GM06990 (cell line): ENCODE data around the gene EYA4.

Experiments used
- DNase-seq: peaks from one replicate; pipeline ENCODE4 v3.0.0-alpha.2; 2011; ENCODE audit not compliant: insufficient read length; ENCODE audit errors: extremely low read depth
- H3K27me3 ChIP-seq: replicated peaks from 2 replicates; pipeline ENCODE4 v1.6.0; 2011; ENCODE audit warnings: low read length; ENCODE audit not compliant: control insufficient read depth, insufficient read depth
- H3K36me3 ChIP-seq: 2 replicates; pipeline ENCODE4 v1.5.1; 2011; ENCODE audit warnings: low read length; ENCODE audit not compliant: control insufficient read depth, insufficient read depth
- H3K4me3 ChIP-seq: replicated peaks from 2 replicates; pipeline ENCODE4 v1.5.1; 2011; ENCODE audit warnings: low read depth, mild to moderate bottlenecking, control low read depth, low read length
- TF ChIP-seq, protein P1 (sequence below): IDR thresholded peaks from 2 replicates; pipeline ENCODE4 v1.5.1; 2011; ENCODE audit warnings: low read length, control low read depth, mild to moderate bottlenecking, inconsistent platforms; ENCODE audit not compliant: insufficient read depth, poor library complexity, severe bottlenecking

Gene EYA4

DNA sequence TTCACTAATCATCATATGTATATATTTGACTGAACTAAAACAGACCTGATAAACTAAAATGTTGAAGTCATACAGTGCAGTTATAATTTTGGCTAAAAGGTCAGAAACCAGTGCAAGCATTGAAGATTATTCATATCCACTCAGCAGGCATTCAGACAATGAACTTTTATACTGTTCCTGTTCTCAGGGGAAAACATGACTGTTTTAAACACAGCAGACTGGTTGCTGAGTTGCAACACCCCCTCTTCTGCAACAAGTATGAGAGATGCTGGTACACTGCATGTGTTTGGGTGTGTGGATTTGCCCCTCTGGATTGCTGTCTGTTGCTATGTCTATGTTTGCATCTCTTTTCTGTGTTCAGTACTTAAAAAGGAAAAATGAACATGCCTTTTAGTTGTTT lies 206.8 kb downstream of the EYA4 start:
- TF ChIP-seq, protein P1, sequence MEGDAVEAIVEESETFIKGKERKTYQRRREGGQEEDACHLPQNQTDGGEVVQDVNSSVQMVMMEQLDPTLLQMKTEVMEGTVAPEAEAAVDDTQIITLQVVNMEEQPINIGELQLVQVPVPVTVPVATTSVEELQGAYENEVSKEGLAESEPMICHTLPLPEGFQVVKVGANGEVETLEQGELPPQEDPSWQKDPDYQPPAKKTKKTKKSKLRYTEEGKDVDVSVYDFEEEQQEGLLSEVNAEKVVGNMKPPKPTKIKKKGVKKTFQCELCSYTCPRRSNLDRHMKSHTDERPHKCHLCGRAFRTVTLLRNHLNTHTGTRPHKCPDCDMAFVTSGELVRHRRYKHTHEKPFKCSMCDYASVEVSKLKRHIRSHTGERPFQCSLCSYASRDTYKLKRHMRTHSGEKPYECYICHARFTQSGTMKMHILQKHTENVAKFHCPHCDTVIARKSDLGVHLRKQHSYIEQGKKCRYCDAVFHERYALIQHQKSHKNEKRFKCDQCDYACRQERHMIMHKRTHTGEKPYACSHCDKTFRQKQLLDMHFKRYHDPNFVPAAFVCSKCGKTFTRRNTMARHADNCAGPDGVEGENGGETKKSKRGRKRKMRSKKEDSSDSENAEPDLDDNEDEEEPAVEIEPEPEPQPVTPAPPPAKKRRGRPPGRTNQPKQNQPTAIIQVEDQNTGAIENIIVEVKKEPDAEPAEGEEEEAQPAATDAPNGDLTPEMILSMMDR = no peak
- Histone ChIP-seq H3K4me3 (no peak overlapping the region), H3K27me3 (no peaks in the 10 kb centered on the region; the same call in 1 of the 2 replicates)

GRCh38 chr6:133456439-133456838 lies 215.3 kb downstream of the EYA4 start:
- Histone ChIP-seq H3K27me3 (no peaks in the 10 kb centered on the region), H3K36me3 (no peaks in the 10 kb centered on the region), H3K4me3 (no peak overlapping the region)
- TF ChIP-seq, protein P1 = no peak
- no peak for DNase-seq

More for the DNA sequence above, 206.8 kb downstream of the EYA4 start:
- DNase-seq = no peak
- H3K36me3 ChIP-seq = no peaks in the 10 kb centered on the region

GRCh38 chr6:133456944-133457343 lies 215.8 kb downstream of the EYA4 start:
- H3K27me3 ChIP-seq = no peaks in the 10 kb centered on the region
- H3K36me3 ChIP-seq = no peaks in the 10 kb centered on the region
- TF ChIP-seq, protein P1 = no peak
- no peak overlapping the region for H3K4me3 ChIP-seq
- DNase-seq = no peak

- no peak overlapping the region for H3K4me3 ChIP-seq
- no peaks in the 10 kb centered on the region for H3K27me3 ChIP-seq
- TF ChIP-seq, protein P1 = no peak
- H3K36me3 ChIP-seq = no peaks in the 10 kb centered on the region
- no peak for DNase-seq
These were observed 218.9 kb downstream of the EYA4 start for GRCh38 chr6:133460101-133460500.

DNA sequence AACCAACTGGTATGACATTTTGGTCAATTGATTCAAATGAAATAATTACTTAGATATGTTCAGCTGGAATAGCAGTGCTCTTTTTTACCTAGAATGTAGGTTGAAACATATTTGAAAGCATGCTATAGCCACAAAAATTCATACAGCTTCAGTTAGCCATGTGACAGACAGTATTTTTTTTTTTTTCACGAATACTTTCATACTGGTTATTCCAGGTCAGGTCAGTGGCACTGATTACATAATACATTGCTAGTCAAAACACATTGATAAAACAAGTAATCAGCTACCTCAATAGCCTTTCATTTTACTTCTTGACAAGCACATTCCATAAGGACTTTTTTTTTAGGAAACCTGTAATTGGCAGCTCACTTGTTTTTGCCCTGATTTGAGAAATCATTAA lies 222.6 kb downstream of the EYA4 start:
- Histone ChIP-seq H3K27me3 (no peaks in the 10 kb centered on the region; the same call in 1 of the 2 replicates), H3K36me3 (no peaks in the 10 kb centered on the region), H3K4me3 (no peak overlapping the region)
- DNase-seq = no peak
- TF ChIP-seq, protein P1 = no peak

GRCh38 chr6:133466680-133467079 lies 225.5 kb downstream of the EYA4 start:
- Histone ChIP-seq H3K4me3 (no peak overlapping the region), H3K27me3 (no peaks in the 10 kb centered on the region; the same call in 1 of the 2 replicates), H3K36me3 (no peaks in the 10 kb centered on the region)
- TF ChIP-seq, protein P1 = no peak
- DNase-seq = no peak
